Liver (tissue), 9 donors: ENCODE results near the gene IKZF3. TPM values are rescaled to one million over a fixed set of nuclear protein-coding genes. Genes with fewer than 3 reads are reported as not detected.

ENCODE experiments used
- DNase-seq: peaks from one replicate; pipeline ENCODE4 v3.0.0-alpha.2; 2017; ENCODE audit warnings: low spot score
- H3K27ac ChIP-seq, 2 donors: one replicate each; pipeline ENCODE4 v1.7.0; 2013; ENCODE audit warnings: inconsistent platforms in 2 of 2, low read length in 2 of 2, control low read depth in 1 of 2, low read depth in 1 of 2, mild to moderate bottlenecking in 1 of 2
- H3K27me3 ChIP-seq, 4 donors: one replicate each; pipeline versions ENCODE4 v1.6.1 to v1.7.0; 2013; ENCODE audit warnings: low read length in 3 of 4, inconsistent platforms in 1 of 4, mild to moderate bottlenecking in 1 of 4, moderate library complexity in 1 of 4; ENCODE audit not compliant: control insufficient read depth in 4 of 4, insufficient read depth in 4 of 4
- H3K36me3 ChIP-seq, 4 donors: one replicate each; pipeline versions ENCODE4 v1.6.1 to v1.7.0; 2013; ENCODE audit warnings: low read length in 3 of 4, mild to moderate bottlenecking in 3 of 4, low read depth in 1 of 4, moderate library complexity in 1 of 4; ENCODE audit not compliant: control insufficient read depth in 4 of 4, insufficient read depth in 3 of 4
- H3K4me1 ChIP-seq, 4 donors: one replicate each; pipeline versions ENCODE4 v1.6.1 to v1.7.0; 2013; ENCODE audit warnings: low read length in 3 of 4, mild to moderate bottlenecking in 3 of 4, moderate library complexity in 1 of 4; ENCODE audit not compliant: control insufficient read depth in 4 of 4, insufficient read depth in 4 of 4
- H3K4me3 ChIP-seq, 3 donors: one replicate each; pipeline versions ENCODE4 v1.6.1 to v1.7.0; 2013; ENCODE audit warnings: low read length in 3 of 3, control low read depth in 1 of 3, low read depth in 1 of 3, mild to moderate bottlenecking in 1 of 3
- H3K9ac ChIP-seq, 2 donors: one replicate each; pipeline ENCODE4 v1.7.0; 2013; ENCODE audit warnings: low read length in 2 of 2, mild to moderate bottlenecking in 2 of 2, moderate library complexity in 2 of 2, control low read depth in 1 of 2, low read depth in 1 of 2
- H3K9me3 ChIP-seq, 4 donors: one replicate each; pipeline versions ENCODE4 v1.6.1 to v1.7.0; 2013; ENCODE audit warnings: low read length in 3 of 4; ENCODE audit not compliant: control insufficient read depth in 4 of 4
- CTCF ChIP-seq: fragments of 150-350 bp; IDR thresholded peaks from 2 replicates; pipeline ENCODE4 v1.5.1; 2017; ENCODE audit warnings: improper control_type of control experiment, low read depth, low read length; ENCODE audit not compliant: missing input control
- EGR1 ChIP-seq, 2 donors: IDR thresholded peaks; 2 replicates each; pipeline ENCODE4 v1.6.1; 2016 to 2018; ENCODE audit warnings: antibody characterized with exemption in 2 of 2, low read depth in 2 of 2
- FOXA1 ChIP-seq: IDR thresholded peaks from 2 replicates; pipeline ENCODE4 v1.6.1; 2016; ENCODE audit warnings: antibody characterized with exemption
- FOXA2 ChIP-seq: IDR thresholded peaks from 2 replicates; pipeline ENCODE4 v1.6.1; 2016; ENCODE audit warnings: antibody characterized with exemption
- GABPA ChIP-seq, 2 donors: IDR thresholded peaks in 1 of 2; conservative IDR thresholded peaks in 1 of 2; 2 replicates each; pipeline ENCODE4 v1.6.1; 2016; ENCODE audit warnings: antibody characterized with exemption in 2 of 2, mild to moderate bottlenecking in 1 of 2, moderate library complexity in 1 of 2
- HNF4A ChIP-seq, 2 donors: conservative IDR thresholded peaks; 2 replicates each; pipeline ENCODE4 v1.6.1; 2016; ENCODE audit warnings: antibody characterized with exemption in 2 of 2, mild to moderate bottlenecking in 2 of 2
- HNF4G ChIP-seq: IDR thresholded peaks from 2 replicates; pipeline ENCODE4 v1.6.1; 2016; ENCODE audit warnings: antibody characterized with exemption
- JUND ChIP-seq, 2 donors: IDR thresholded peaks; 2 replicates each; pipeline ENCODE4 v1.6.1; 2016; ENCODE audit warnings: antibody characterized with exemption in 2 of 2
- NR2F2 ChIP-seq: IDR thresholded peaks from 2 replicates; pipeline ENCODE4 v1.6.1; 2016; ENCODE audit warnings: antibody characterized with exemption
- RAD21 ChIP-seq, 2 donors: IDR thresholded peaks; 2 replicates each; pipeline ENCODE4 v1.6.1; 2016; ENCODE audit warnings: antibody characterized with exemption in 2 of 2, mild to moderate bottlenecking in 2 of 2
- RXRA ChIP-seq, 2 donors: IDR thresholded peaks; 2 replicates each; pipeline ENCODE4 v1.6.1; 2017 to 2018; ENCODE audit warnings: antibody characterized with exemption in 2 of 2, mild to moderate bottlenecking in 1 of 2
- SP1 ChIP-seq: IDR thresholded peaks from 2 replicates; pipeline ENCODE4 v1.6.1; 2018; ENCODE audit warnings: antibody characterized with exemption, mild to moderate bottlenecking
- TAF1 ChIP-seq: conservative IDR thresholded peaks from 2 replicates; pipeline ENCODE4 v1.6.1; 2016; ENCODE audit warnings: antibody characterized with exemption, mild to moderate bottlenecking
- YY1 ChIP-seq: IDR thresholded peaks from 2 replicates; pipeline ENCODE4 v1.6.1; 2016; ENCODE audit warnings: antibody characterized with exemption, mild to moderate bottlenecking
- WGBS: extraction: QIAGEN DNeasy Blood & Tissue Kit; methylation state at CpG from one replicate; pipeline ENCODE4 v1.1.7; 2013; 5-methylcytosine and 5-hydroxymethylcytosine counted together
- polyA plus RNA-seq, 2 donors: library from polyadenylated mRNA; stranded (reverse) in 1 of 2; unstranded in 1 of 2; fragments of 200-250 nt in 1 of 2; fragments of >200 nt in 1 of 2; fragmentation: Nextera tagmentation in 1 of 2; extraction: Ambion mirVana in 1 of 2; gene quantifications; one replicate each; pipeline versions ENCODE4 v1.2.1 to v1.2.3, GENCODE V29; 2013 to 2015
- total RNA-seq, 2 donors: library from RNA; depleted of rRNA; stranded (reverse); fragments of >200 nt; gene quantifications; one replicate each; pipeline ENCODE4 v1.2.3, GENCODE V29; 2014
- TF ChIP-seq, protein P1 (sequence below): IDR thresholded peaks from 2 replicates; pipeline ENCODE4 v1.6.1; 2016; ENCODE audit warnings: antibody characterized with exemption, mild to moderate bottlenecking
- TF ChIP-seq, protein P2 (sequence below): IDR thresholded peaks from 2 replicates; pipeline ENCODE4 v1.6.1; 2016; ENCODE audit warnings: antibody characterized with exemption
- TF ChIP-seq, protein P3 (sequence below): IDR thresholded peaks from 2 replicates; pipeline ENCODE4 v1.6.1; 2016; ENCODE audit warnings: antibody characterized with exemption
- TF ChIP-seq, protein P4 (sequence below): IDR thresholded peaks from 2 replicates; pipeline ENCODE4 v1.6.1; 2016; ENCODE audit warnings: antibody characterized with exemption
- donor health status: healthy.
- donor health status: healthy.
- donor health status: healthy.
- donor health status: healthy.
- donor health status: healthy.

The IKZF3 gene
- total and polyA plus RNA-seq, 4 donors: 0.32 to 2.3 (median 0.83) TPM

DNA sequence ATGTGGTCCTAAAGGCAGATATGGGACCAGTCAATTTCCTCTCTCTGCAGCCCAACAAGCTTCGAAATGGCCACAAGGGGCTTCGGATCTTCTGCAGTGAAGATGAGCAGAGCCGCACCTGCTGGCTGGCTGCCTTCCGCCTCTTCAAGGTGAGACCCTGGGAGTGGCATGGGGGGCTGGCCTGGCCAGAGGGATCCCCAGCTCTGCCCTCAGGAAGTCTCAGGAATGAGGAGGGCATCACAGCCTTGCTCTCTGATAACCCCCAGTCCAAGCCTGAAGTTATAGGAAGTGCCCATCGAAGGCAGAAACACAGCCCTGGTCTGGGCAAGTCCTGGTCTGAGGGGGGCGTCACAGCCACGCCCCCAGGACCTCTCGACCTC is 119.3 kb downstream of the IKZF3 start:
- no peak for DNase-seq
- peaks cover 0 to 16% (median 12%) of the 10 kb centered on the region in 4 donors for H3K4me1 ChIP-seq
- H3K27ac ChIP-seq: no peak overlapping the region
- H3K9ac ChIP-seq: no peak overlapping the region
- WGBS: 88% methylated on average over 8 of the region's 8 CpGs
- H3K27me3 ChIP-seq: no peaks in the 10 kb centered on the region
- H3K4me3 ChIP-seq: no peak overlapping the region
- no peak for TF ChIP-seq YY1
- no peak for TF ChIP-seq TAF1
- TF ChIP-seq, protein P1, sequence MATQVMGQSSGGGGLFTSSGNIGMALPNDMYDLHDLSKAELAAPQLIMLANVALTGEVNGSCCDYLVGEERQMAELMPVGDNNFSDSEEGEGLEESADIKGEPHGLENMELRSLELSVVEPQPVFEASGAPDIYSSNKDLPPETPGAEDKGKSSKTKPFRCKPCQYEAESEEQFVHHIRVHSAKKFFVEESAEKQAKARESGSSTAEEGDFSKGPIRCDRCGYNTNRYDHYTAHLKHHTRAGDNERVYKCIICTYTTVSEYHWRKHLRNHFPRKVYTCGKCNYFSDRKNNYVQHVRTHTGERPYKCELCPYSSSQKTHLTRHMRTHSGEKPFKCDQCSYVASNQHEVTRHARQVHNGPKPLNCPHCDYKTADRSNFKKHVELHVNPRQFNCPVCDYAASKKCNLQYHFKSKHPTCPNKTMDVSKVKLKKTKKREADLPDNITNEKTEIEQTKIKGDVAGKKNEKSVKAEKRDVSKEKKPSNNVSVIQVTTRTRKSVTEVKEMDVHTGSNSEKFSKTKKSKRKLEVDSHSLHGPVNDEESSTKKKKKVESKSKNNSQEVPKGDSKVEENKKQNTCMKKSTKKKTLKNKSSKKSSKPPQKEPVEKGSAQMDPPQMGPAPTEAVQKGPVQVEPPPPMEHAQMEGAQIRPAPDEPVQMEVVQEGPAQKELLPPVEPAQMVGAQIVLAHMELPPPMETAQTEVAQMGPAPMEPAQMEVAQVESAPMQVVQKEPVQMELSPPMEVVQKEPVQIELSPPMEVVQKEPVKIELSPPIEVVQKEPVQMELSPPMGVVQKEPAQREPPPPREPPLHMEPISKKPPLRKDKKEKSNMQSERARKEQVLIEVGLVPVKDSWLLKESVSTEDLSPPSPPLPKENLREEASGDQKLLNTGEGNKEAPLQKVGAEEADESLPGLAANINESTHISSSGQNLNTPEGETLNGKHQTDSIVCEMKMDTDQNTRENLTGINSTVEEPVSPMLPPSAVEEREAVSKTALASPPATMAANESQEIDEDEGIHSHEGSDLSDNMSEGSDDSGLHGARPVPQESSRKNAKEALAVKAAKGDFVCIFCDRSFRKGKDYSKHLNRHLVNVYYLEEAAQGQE: no peak
- no peak for TF ChIP-seq RXRA (IDR thresholded peaks at IDR 0.05)
- TF ChIP-seq HNF4G: no peak
- no peak for TF ChIP-seq FOXA1
- no peak for TF ChIP-seq JUND (IDR thresholded peaks at IDR 0.05)
- TF ChIP-seq, protein P2, sequence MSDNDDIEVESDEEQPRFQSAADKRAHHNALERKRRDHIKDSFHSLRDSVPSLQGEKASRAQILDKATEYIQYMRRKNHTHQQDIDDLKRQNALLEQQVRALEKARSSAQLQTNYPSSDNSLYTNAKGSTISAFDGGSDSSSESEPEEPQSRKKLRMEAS: no peak
- no peak for TF ChIP-seq SP1
- TF ChIP-seq EGR1 (IDR thresholded peaks at IDR 0.05; ENCODE audit: low read depth in 2 of 2): no peak
- no peak for TF ChIP-seq NR2F2
- TF ChIP-seq, protein P3, sequence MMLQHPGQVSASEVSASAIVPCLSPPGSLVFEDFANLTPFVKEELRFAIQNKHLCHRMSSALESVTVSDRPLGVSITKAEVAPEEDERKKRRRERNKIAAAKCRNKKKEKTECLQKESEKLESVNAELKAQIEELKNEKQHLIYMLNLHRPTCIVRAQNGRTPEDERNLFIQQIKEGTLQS: no peak
- TF ChIP-seq GABPA (IDR thresholded peaks at IDR 0.05 in 1 of 2, conservative IDR thresholded peaks at IDR 0.05 in 1 of 2): no peak
- TF ChIP-seq HNF4A (conservative IDR thresholded peaks at IDR 0.05): no peak
- TF ChIP-seq, protein P4, sequence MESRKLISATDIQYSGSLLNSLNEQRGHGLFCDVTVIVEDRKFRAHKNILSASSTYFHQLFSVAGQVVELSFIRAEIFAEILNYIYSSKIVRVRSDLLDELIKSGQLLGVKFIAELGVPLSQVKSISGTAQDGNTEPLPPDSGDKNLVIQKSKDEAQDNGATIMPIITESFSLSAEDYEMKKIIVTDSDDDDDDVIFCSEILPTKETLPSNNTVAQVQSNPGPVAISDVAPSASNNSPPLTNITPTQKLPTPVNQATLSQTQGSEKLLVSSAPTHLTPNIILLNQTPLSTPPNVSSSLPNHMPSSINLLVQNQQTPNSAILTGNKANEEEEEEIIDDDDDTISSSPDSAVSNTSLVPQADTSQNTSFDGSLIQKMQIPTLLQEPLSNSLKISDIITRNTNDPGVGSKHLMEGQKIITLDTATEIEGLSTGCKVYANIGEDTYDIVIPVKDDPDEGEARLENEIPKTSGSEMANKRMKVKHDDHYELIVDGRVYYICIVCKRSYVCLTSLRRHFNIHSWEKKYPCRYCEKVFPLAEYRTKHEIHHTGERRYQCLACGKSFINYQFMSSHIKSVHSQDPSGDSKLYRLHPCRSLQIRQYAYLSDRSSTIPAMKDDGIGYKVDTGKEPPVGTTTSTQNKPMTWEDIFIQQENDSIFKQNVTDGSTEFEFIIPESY: no peak
- no peak for TF ChIP-seq FOXA2
- no peak for TF ChIP-seq CTCF
- TF ChIP-seq RAD21 (IDR thresholded peaks at IDR 0.05): no peak
- H3K9me3 ChIP-seq: no peaks in the 10 kb centered on the region
- peaks cover 1 to 27% (median 14%) of the 10 kb centered on the region in 4 donors for H3K36me3 ChIP-seq
